A549 (cell line): Measurements from ENCODE around the gene FAM53B. TPM values are rescaled to one million over a fixed set of nuclear protein-coding genes. Genes with fewer than 3 reads are reported as not detected.

Experiments used
- ATAC-seq, 2 experiments: fragments of 200-7000 bp in 1 of 2; fragments of >200 bp in 1 of 2; cut with Nextera tagmentation in 1 of 2; cut with Tn5 transposase in 1 of 2; 3 replicates each; pipeline versions ENCODE4 v1.8.0 to v1.9.1; 2018 to 2020; ENCODE audit warnings: mild to moderate bottlenecking in 1 of 2, moderate library complexity in 1 of 2
- CTCF ChIA-PET: fragments of 300-600 bp; sonication (Branson Sonifier 250); formaldehyde crosslinking; extraction: SDS; loops from one replicate; lab custom pipeline; 2021; ENCODE audit warnings: antibody characterized with exemption, inconsistent platforms; lab: Yijun Ruan, JAX
- POLR2A ChIA-PET: fragments of 350-600 bp; formaldehyde crosslinking; extraction: SDS; loops from one replicate; lab custom pipeline; 2021; ENCODE audit warnings: antibody characterized with exemption, inconsistent platforms; lab: Yijun Ruan, JAX
- DNase-seq, 2 experiments: peaks; one replicate each; pipeline versions ENCODE4 v3.0.0 to v3.0.0-alpha.2; 2011 to 2016; ENCODE audit warnings: low read depth in 1 of 2, low spot score in 1 of 2
- FAIRE-seq: peaks from 2 replicates; lab custom pipeline; 2011; peaks lifted over from hg19 to GRCh38; lab: Jason Lieb, UNC
- H3K27ac ChIP-seq, 2 experiments: fragments of >200 bp; sonication (Bioruptor Twin); formaldehyde crosslinking; 3 replicates each; pipeline ENCODE4 v1.5.1; 2016 to 2017
- H3K4me1 ChIP-seq: fragments of >200 bp; sonication (Bioruptor Twin); formaldehyde crosslinking; 3 replicates; pipeline ENCODE4 v1.6.1; 2016
- H3K4me2 ChIP-seq: fragments of >200 bp; sonication (Bioruptor Twin); formaldehyde crosslinking; 3 replicates; pipeline ENCODE4 v1.6.1; 2016
- H3K4me3 ChIP-seq: fragments of >200 bp; sonication (Bioruptor Twin); formaldehyde crosslinking; 3 replicates; pipeline ENCODE4 v1.5.1; 2016
- H3K9me3 ChIP-seq: fragments of >200 bp; sonication (Bioruptor Twin); formaldehyde crosslinking; 3 replicates; pipeline ENCODE4 v1.6.1; 2016
- BCL3 ChIP-seq: fragments of >200 bp; sonication (Bioruptor Twin); formaldehyde crosslinking; IDR thresholded peaks from 3 replicates; pipeline ENCODE4 v1.6.1; 2016
- BHLHE40 ChIP-seq: IDR thresholded peaks from 2 replicates; pipeline ENCODE4 v1.6.1; 2012; ENCODE audit warnings: low read depth, low read length, inconsistent platforms
- CEBPB ChIP-seq, 2 experiments: fragments of >200 bp in 1 of 2; sonication (Bioruptor Twin) in 1 of 2; formaldehyde crosslinking in 1 of 2; IDR thresholded peaks; 2 replicates each; pipeline ENCODE4 v1.6.1; 2012 to 2016
- EHMT2 ChIP-seq: fragments of 200-600 bp; sonication (generic); IDR thresholded peaks from 2 replicates; pipeline ENCODE4 v1.6.1; 2016; ENCODE audit warnings: antibody characterized with exemption, low read depth, mild to moderate bottlenecking, moderate library complexity
- EP300 ChIP-seq, 2 experiments: fragments of >200 bp; sonication (Bioruptor Twin); formaldehyde crosslinking; IDR thresholded peaks; 2 replicates in 1 of 2; 3 replicates in 1 of 2; pipeline ENCODE4 v1.6.1; 2016 to 2017
- ESRRA ChIP-seq: fragments of 150-350 bp; IDR thresholded peaks from 2 replicates; pipeline ENCODE4 v1.6.1; 2014; ENCODE audit warnings: mild to moderate bottlenecking, low read length, borderline replicate concordance
- FOSB ChIP-seq: fragments of 250-450 bp; sonication (Bioruptor Pico); IDR thresholded peaks from 2 replicates; pipeline ENCODE4 v1.5.0; 2020; ENCODE audit warnings: mild to moderate bottlenecking, moderate library complexity
- FOSL2 ChIP-seq, 2 experiments: fragments of 450-650 bp in 1 of 2; fragments of >200 bp in 1 of 2; sonication (Bioruptor Twin) in 1 of 2; formaldehyde crosslinking; IDR thresholded peaks; 2 replicates each; pipeline versions ENCODE4 v1.5.0 to v1.6.1; 2016 to 2020; ENCODE audit warnings: mild to moderate bottlenecking in 1 of 2, moderate library complexity in 1 of 2
- HES2 ChIP-seq: fragments of >200 bp; sonication (Bioruptor Twin); formaldehyde crosslinking; IDR thresholded peaks from 2 replicates; pipeline ENCODE4 v1.6.1; 2016
- HMGXB4 ChIP-seq: fragments of 250-450 bp; sonication (Bioruptor Pico); IDR thresholded peaks from 2 replicates; pipeline ENCODE4 v1.5.0; 2021; ENCODE audit warnings: mild to moderate bottlenecking, moderate library complexity, borderline replicate concordance
- HOXB13 ChIP-seq: fragments of 250-450 bp; sonication (Bioruptor Pico); IDR thresholded peaks from 2 replicates; pipeline ENCODE4 v1.5.0; 2020; ENCODE audit warnings: low read depth, mild to moderate bottlenecking, moderate library complexity
- HOXB5 ChIP-seq: fragments of 250-450 bp; sonication (Bioruptor Pico); IDR thresholded peaks from 2 replicates; pipeline ENCODE4 v1.5.0; 2020; ENCODE audit warnings: mild to moderate bottlenecking, moderate library complexity
- MYC ChIP-seq: IDR thresholded peaks from 2 replicates; pipeline ENCODE4 v1.6.1; 2012; ENCODE audit warnings: mild to moderate bottlenecking, inconsistent platforms, low read length, improper control_type of control experiment, borderline replicate concordance
- NFE2L2 ChIP-seq: fragments of 150-350 bp; conservative IDR thresholded peaks from 2 replicates; pipeline ENCODE4 v1.6.1; 2014; ENCODE audit warnings: low read length
- POLR2AphosphoS2 ChIP-seq: conservative IDR thresholded peaks from 2 replicates; pipeline ENCODE4 v1.6.1; 2012; ENCODE audit warnings: low read length, improper control_type of control experiment, inconsistent platforms
- RARB ChIP-seq: fragments of 250-450 bp; sonication (Bioruptor Pico); IDR thresholded peaks from 2 replicates; pipeline ENCODE4 v1.8.0; 2021; ENCODE audit warnings: mild to moderate bottlenecking, moderate library complexity
- RCOR1 ChIP-seq: fragments of 150-350 bp; IDR thresholded peaks from 2 replicates; pipeline ENCODE4 v1.6.1; 2014; ENCODE audit warnings: antibody characterized with exemption, low read length, low read depth
- RNF2 ChIP-seq: fragments of 200-600 bp; sonication (generic); IDR thresholded peaks from 2 replicates; pipeline ENCODE4 v1.6.1; 2016; ENCODE audit warnings: low read depth, mild to moderate bottlenecking, antibody characterized with exemption, moderate library complexity, borderline replicate concordance
- SMC3 ChIP-seq: fragments of >200 bp; sonication (Bioruptor Twin); formaldehyde crosslinking; IDR thresholded peaks from 3 replicates; pipeline ENCODE4 v1.6.1; 2018; ENCODE audit warnings: inconsistent platforms
- TFCP2L1 ChIP-seq: fragments of 250-450 bp; sonication (Bioruptor Pico); IDR thresholded peaks from 2 replicates; pipeline ENCODE4 v1.5.0; 2021; ENCODE audit warnings: mild to moderate bottlenecking
- ZC3H11A ChIP-seq: fragments of 450-650 bp; IDR thresholded peaks from 2 replicates; pipeline ENCODE4 v1.6.1; 2014; ENCODE audit warnings: antibody characterized with exemption, mild to moderate bottlenecking
- ZSCAN20 ChIP-seq: fragments of 250-450 bp; sonication (Bioruptor Pico); IDR thresholded peaks from 2 replicates; pipeline ENCODE4 v1.8.0; 2022; ENCODE audit warnings: mild to moderate bottlenecking, moderate library complexity
- WGBS: methylation state at CpG from one replicate; pipeline ENCODE4 v1.1.6; 2017; ENCODE audit errors: missing lambda C conversion rate; 5-methylcytosine and 5-hydroxymethylcytosine counted together
- polyA plus RNA-seq, 4 experiments: library from polyadenylated mRNA; depleted of rRNA in 3 of 4; stranded (reverse); fragments of >200 nt; fragmentation: RNase III in 1 of 4; extraction: RNeasy Plus Mini Kit Qiagen cat#74134 plus additional on column Dnase treatment in 1 of 4; gene quantifications; 2 replicates in 3 of 4; 3 replicates in 1 of 4; pipeline ENCODE4 v1.2.3, GENCODE V29; 2011 to 2017

FAM53B gene
- polyA plus RNA-seq, 2 of the 4 experiments (the other 2 are of a cell fraction) = 5.1 to 8.5 TPM

DNA sequence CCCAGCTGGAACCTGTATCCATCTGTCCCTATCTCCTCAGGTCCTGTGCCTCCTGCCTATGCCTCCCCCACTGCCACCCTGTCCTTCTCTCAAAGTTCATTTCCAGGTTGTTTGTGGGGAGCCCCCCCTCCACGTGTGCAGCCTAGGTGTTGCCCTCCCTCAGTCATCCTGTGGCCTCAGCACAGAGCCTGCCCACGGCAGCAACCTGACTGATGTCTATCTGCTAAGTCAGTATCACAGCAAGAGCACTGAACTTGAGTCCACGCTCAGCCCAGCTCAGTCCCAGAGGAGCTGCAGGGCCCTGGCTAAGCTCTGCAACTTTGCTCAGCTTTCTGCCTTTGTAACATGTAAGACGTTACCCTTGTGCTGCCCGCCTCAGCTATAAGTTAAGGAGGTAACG lies 28.7 kb downstream of the FAM53B start:
- DNase-seq (no peak), FAIRE-seq (no peak)
- Histone ChIP-seq H3K9me3 (no peaks in the 10 kb centered on the region), H3K27ac (no peak overlapping the region), H3K4me1 (no peaks in the 10 kb centered on the region)
- no peak for TF ChIP-seq EP300 (IDR thresholded peaks at IDR 0.05)
- TF ChIP-seq ESRRA = no peak
- no peak for TF ChIP-seq EHMT2
- TF ChIP-seq SMC3 = no peak
- no peak for TF ChIP-seq POLR2AphosphoS2
- TF ChIP-seq, all 56 proteins: peak for 0
- Histone ChIP-seq H3K4me2 (no peak overlapping the region), H3K4me3 (no peak overlapping the region)
- ChIA-PET POLR2A (no interaction called here), CTCF (interaction anchor here (0.5 to 3.0 kb wide), 3 partner anchors 10 to 26 kb away, joined by 3 to 12 read pairs (median 4); no protein-coding TSS in a partner anchor)
- WGBS = 62% methylated on average over 6 of the region's 6 CpGs
- no peak for ATAC-seq

DNA sequence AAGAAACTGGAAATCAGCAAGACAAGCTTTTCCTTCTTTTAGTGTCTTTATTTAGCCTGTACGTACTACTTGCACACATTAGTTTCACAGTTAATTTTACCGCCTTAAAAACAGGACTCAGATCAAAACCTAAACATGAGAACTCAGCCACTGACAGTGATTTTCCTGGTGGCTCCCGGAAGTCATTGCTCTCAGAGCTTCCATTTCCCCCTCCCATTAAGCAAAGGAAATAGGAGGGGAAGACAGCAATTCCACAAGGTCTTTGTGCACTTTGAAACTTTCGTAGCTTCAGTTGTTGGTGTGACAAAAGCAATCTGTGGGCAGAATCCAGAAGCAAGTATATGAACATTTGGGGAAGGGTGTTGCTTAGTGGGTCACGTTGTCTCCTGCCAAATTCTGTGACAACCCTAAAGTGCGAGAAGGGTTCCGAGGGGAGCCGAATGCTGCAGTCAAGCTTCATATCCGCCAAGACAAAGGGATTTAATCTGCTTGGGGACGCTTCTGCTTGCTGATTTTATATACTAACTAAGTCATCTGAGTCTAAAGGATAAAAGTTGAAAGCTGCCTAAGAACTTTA lies 30.4 kb downstream of the FAM53B start:
- WGBS = 82% methylated on average over 10 of the region's 10 CpGs
- TF ChIP-seq TFCP2L1 = no peak
- no peak for TF ChIP-seq CEBPB (IDR thresholded peaks at IDR 0.05)
- TF ChIP-seq EP300 (IDR thresholded peaks at IDR 0.05) = no peak
- no peak for TF ChIP-seq NFE2L2
- no peak for TF ChIP-seq HOXB13 (CRISPR knock-in tag)
- no peak for TF ChIP-seq MYC
- TF ChIP-seq RARB (CRISPR knock-in tag) = no peak
- TF ChIP-seq RCOR1 = no peak
- no peak for TF ChIP-seq FOSB
- H3K27ac ChIP-seq = no peak overlapping the region
- ATAC-seq (no peak), FAIRE-seq (no peak), DNase-seq (no peak)
- no peaks in the 10 kb centered on the region for H3K9me3 ChIP-seq
- H3K4me1 ChIP-seq = 0 out of 3 replicates have a peak, but pooled peaks cover 6% of the 10 kb centered on the region
- ChIA-PET CTCF (interaction anchor here (0.9 to 1.0 kb wide), 3 partner anchors 9 to 184 kb away, joined by 3 read pairs; no protein-coding TSS in a partner anchor), POLR2A (no interaction called here)
- no peak overlapping the region for H3K4me3 ChIP-seq
- H3K4me2 ChIP-seq = no peak overlapping the region

- TF ChIP-seq FOSL2 (IDR thresholded peaks at IDR 0.05) (no peak), FOSL2 (CRISPR knock-in tag; IDR thresholded peaks at IDR 0.05) (no peak), ZC3H11A (no peak), ZSCAN20 (CRISPR knock-in tag) (no peak), BCL3 (no peak), POLR2AphosphoS2 (no peak), RCOR1 (no peak), HMGXB4 (CRISPR knock-in tag) (no peak), BHLHE40 (no peak), SMC3 (no peak), EHMT2 (no peak), RNF2 (no peak), HOXB13 (CRISPR knock-in tag) (no peak), HES2 (no peak), HOXB5 (CRISPR knock-in tag) (no peak)
- no peak for DNase-seq
- POLR2A ChIA-PET = no interaction called here
- Histone ChIP-seq H3K4me2 (no peak overlapping the region), H3K9me3 (no peaks in the 10 kb centered on the region), H3K27ac (no peak overlapping the region), H3K4me3 (no peak overlapping the region), H3K4me1 (0 out of 3 replicates have a peak, but pooled peaks cover 6% of the 10 kb centered on the region)
- FAIRE-seq = no peak
- CTCF ChIA-PET = interaction anchor here (0.9 kb wide), 1 partner anchor 184 kb away, joined by 3 read pairs; no protein-coding TSS in a partner anchor
- WGBS = 84% methylated on average over 5 of the region's 5 CpGs
- no peak for ATAC-seq
Measured at GRCh38 chr10:124712704-124713407, 31.3 kb downstream of the FAM53B start.
